Right lobe of liver (tissue), 4 donors: Measurements from ENCODE around the gene C1orf74.

Experiments
- CTCF ChIP-seq, 4 donors: fragments of 200-600 bp in 3 of 4; fragments of 450-650 bp in 1 of 4; IDR thresholded peaks; one replicate each; pipeline versions ENCODE4 v1.5.1 to v1.8.0; 2016 to 2022; ENCODE audit warnings: antibody characterized with exemption in 4 of 4, mild to moderate bottlenecking in 2 of 4
- POLR2A ChIP-seq: fragments of 450-650 bp; IDR thresholded peaks from one replicate; pipeline ENCODE4 v1.6.1; 2017; ENCODE audit warnings: antibody characterized with exemption, mild to moderate bottlenecking
- donor health status: DM: no; HTN: no; CAD: no.
- donor health status: DM: no; HTN: no; CAD: no.
- donor health status: DM: no; HTN: yes; CAD: no.

- no peak for TF ChIP-seq CTCF (IDR thresholded peaks at IDR 0.05)
- TF ChIP-seq POLR2A = no peak
Measured at GRCh38 chr1:209755256-209755655, 29.1 kb downstream of the C1orf74 start.
